WTC11 (cell line): Measurements from ENCODE around the gene PRDM5. TPM values are rescaled to one million over a fixed set of nuclear protein-coding genes. Genes with fewer than 3 reads are reported as not detected.

Experiments used
- ATAC-seq: fragments of 200-7000 bp; cut with Tn5 transposase; 2 replicates; pipeline ENCODE4 v1.10.0; 2021; ENCODE audit warnings: mild to moderate bottlenecking, moderate library complexity
- CTCF ChIA-PET: fragments of 300-600 bp; sonication (Branson Sonifier 250); formaldehyde crosslinking; loops from one replicate; lab custom pipeline; 2021; ENCODE audit warnings: antibody characterized with exemption; lab: Charles Lee
- POLR2A ChIA-PET: fragments of 350-600 bp; sonication (Branson Sonifier 250); formaldehyde crosslinking; loops from one replicate; lab custom pipeline; 2021; ENCODE audit warnings: antibody characterized with exemption; lab: Charles Lee
- DNase-seq: peaks from one replicate; pipeline ENCODE4 v3.0.0; 2021; ENCODE audit warnings: low spot score
- H3K27ac Mint-ChIP-seq: 2 replicates; pipeline ENCODE4 v1.8.0; 2021; ENCODE audit warnings: mixed read lengths
- H3K27me3 Mint-ChIP-seq: 2 replicates; pipeline ENCODE4 v1.8.0; 2021; ENCODE audit warnings: low read depth, mild to moderate bottlenecking, moderate library complexity, mixed read lengths
- H3K36me3 Mint-ChIP-seq: 2 replicates; pipeline ENCODE4 v1.8.0; 2021; ENCODE audit warnings: mixed read lengths
- H3K4me1 Mint-ChIP-seq: 2 replicates; pipeline ENCODE4 v1.8.0; 2022; ENCODE audit warnings: mixed read lengths
- H3K4me3 Mint-ChIP-seq: 2 replicates; pipeline ENCODE4 v1.8.0; 2021; ENCODE audit warnings: mild to moderate bottlenecking, moderate library complexity, mixed read lengths
- H3K9me3 Mint-ChIP-seq: 2 replicates; pipeline ENCODE4 v1.8.0; 2021; ENCODE audit warnings: mixed read lengths
- ATF1 ChIP-seq: sonication (generic); formaldehyde crosslinking; IDR thresholded peaks from 2 replicates; pipeline ENCODE4 v1.8.1; 2023; ENCODE audit warnings: mild to moderate bottlenecking, moderate library complexity, missing genetic modification reagents
- ETV6 ChIP-seq: sonication (generic); formaldehyde crosslinking; IDR thresholded peaks from 2 replicates; pipeline ENCODE4 v1.8.1; 2022; ENCODE audit warnings: mild to moderate bottlenecking, missing genetic modification reagents
- FOXJ3 ChIP-seq: sonication (generic); formaldehyde crosslinking; IDR thresholded peaks from 2 replicates; pipeline ENCODE4 v1.9.0; 2021; ENCODE audit warnings: missing genetic modification reagents, mild to moderate bottlenecking, borderline replicate concordance
- FOXK1 ChIP-seq: sonication (generic); formaldehyde crosslinking; IDR thresholded peaks from 2 replicates; pipeline ENCODE4 v1.8.0; 2022; ENCODE audit warnings: mild to moderate bottlenecking, moderate library complexity, missing genetic modification reagents
- HMGA2 ChIP-seq: fragments of 250-450 bp; sonication (Bioruptor Pico); IDR thresholded peaks from 2 replicates; pipeline ENCODE4 v1.4.0; 2021; ENCODE audit warnings: mild to moderate bottlenecking, moderate library complexity
- KAT7 ChIP-seq: sonication (generic); formaldehyde crosslinking; IDR thresholded peaks from 2 replicates; pipeline ENCODE4 v1.8.1; 2023; ENCODE audit warnings: missing genetic modification reagents, mild to moderate bottlenecking, borderline replicate concordance
- MXD4 ChIP-seq: fragments of 250-450 bp; sonication (Bioruptor Pico); IDR thresholded peaks from 2 replicates; pipeline ENCODE4 v1.8.0; 2021; ENCODE audit warnings: mild to moderate bottlenecking, moderate library complexity, borderline replicate concordance
- MYBL2 ChIP-seq: sonication (generic); formaldehyde crosslinking; IDR thresholded peaks from 2 replicates; pipeline ENCODE4 v1.8.1; 2023; ENCODE audit warnings: mild to moderate bottlenecking, moderate library complexity, missing genetic modification reagents
- NR1H2 ChIP-seq: sonication (generic); formaldehyde crosslinking; IDR thresholded peaks from 2 replicates; pipeline ENCODE4 v1.9.0; 2021; ENCODE audit warnings: mild to moderate bottlenecking, moderate library complexity, missing genetic modification reagents
- NR3C1 ChIP-seq: sonication (generic); formaldehyde crosslinking; conservative IDR thresholded peaks from 2 replicates; pipeline ENCODE4 v1.8.1; 2023; ENCODE audit warnings: low read depth, mild to moderate bottlenecking, missing genetic modification reagents
- RELA ChIP-seq: sonication (generic); formaldehyde crosslinking; IDR thresholded peaks from 2 replicates; pipeline ENCODE4 v1.8.1; 2022; ENCODE audit warnings: missing genetic modification reagents, mild to moderate bottlenecking, borderline replicate concordance
- SP1 ChIP-seq: sonication (generic); formaldehyde crosslinking; conservative IDR thresholded peaks from 2 replicates; pipeline ENCODE4 v1.8.1; 2022; ENCODE audit warnings: missing genetic modification reagents
- TCF7 ChIP-seq: sonication (generic); formaldehyde crosslinking; IDR thresholded peaks from 2 replicates; pipeline ENCODE4 v1.8.0; 2022; ENCODE audit warnings: mild to moderate bottlenecking, low read depth, missing genetic modification reagents, moderate library complexity
- TP53 ChIP-seq: sonication (generic); formaldehyde crosslinking; IDR thresholded peaks from 2 replicates; pipeline ENCODE4 v1.8.1; 2023; ENCODE audit warnings: mild to moderate bottlenecking, missing genetic modification reagents
- ZMAT4 ChIP-seq: fragments of 250-450 bp; sonication (Bioruptor Pico); IDR thresholded peaks from 2 replicates; pipeline ENCODE4 v1.9.0; 2021; ENCODE audit warnings: mild to moderate bottlenecking
- ZNF138 ChIP-seq: sonication (generic); formaldehyde crosslinking; conservative IDR thresholded peaks from 2 replicates; pipeline ENCODE4 v1.8.1; 2022; ENCODE audit warnings: mild to moderate bottlenecking, moderate library complexity, missing genetic modification reagents
- ZNF232 ChIP-seq: sonication (generic); formaldehyde crosslinking; IDR thresholded peaks from 2 replicates; pipeline ENCODE4 v1.8.0; 2022; ENCODE audit warnings: mild to moderate bottlenecking, missing genetic modification reagents
- ZNF317 ChIP-seq: sonication (generic); formaldehyde crosslinking; IDR thresholded peaks from 2 replicates; pipeline ENCODE4 v1.8.1; 2023; ENCODE audit warnings: low read depth, mild to moderate bottlenecking, moderate library complexity, missing genetic modification reagents, borderline replicate concordance
- ZNF396 ChIP-seq: fragments of 250-450 bp; sonication (Bioruptor Pico); IDR thresholded peaks from 2 replicates; pipeline ENCODE4 v1.8.0; 2021; ENCODE audit warnings: mild to moderate bottlenecking, moderate library complexity, borderline replicate concordance
- ZNF423 ChIP-seq: fragments of 250-450 bp; sonication (Bioruptor Pico); IDR thresholded peaks from 2 replicates; pipeline ENCODE4 v2.1.2; 2022; ENCODE audit warnings: mild to moderate bottlenecking, moderate library complexity
- ZSCAN18 ChIP-seq: fragments of 250-450 bp; sonication (Bioruptor Pico); IDR thresholded peaks from 2 replicates; pipeline ENCODE4 v2.1.2; 2022; ENCODE audit warnings: mild to moderate bottlenecking, moderate library complexity
- total RNA-seq: library from RNA; stranded (reverse); gene quantifications from 3 replicates; pipeline ENCODE4 v1.2.3, GENCODE V29; 2021
- TF ChIP-seq, protein P1 (sequence below): sonication (generic); formaldehyde crosslinking; IDR thresholded peaks from 2 replicates; pipeline ENCODE4 v1.8.1; 2022; ENCODE audit warnings: low read depth, mild to moderate bottlenecking, moderate library complexity, missing genetic modification reagents, borderline replicate concordance
- TF ChIP-seq, protein P2 (sequence below): sonication (generic); formaldehyde crosslinking; IDR thresholded peaks from 2 replicates; pipeline ENCODE4 v1.8.0; 2022; ENCODE audit warnings: mild to moderate bottlenecking, missing genetic modification reagents
- TF ChIP-seq, protein P3 (sequence below): sonication (generic); formaldehyde crosslinking; IDR thresholded peaks from 2 replicates; pipeline ENCODE4 v1.8.0; 2022; ENCODE audit warnings: mild to moderate bottlenecking, missing genetic modification reagents
- TF ChIP-seq, protein P4 (sequence below): sonication (generic); formaldehyde crosslinking; IDR thresholded peaks from 2 replicates; pipeline ENCODE4 v1.8.1; 2023; ENCODE audit warnings: mild to moderate bottlenecking, missing genetic modification reagents
- TF ChIP-seq, protein P5 (sequence below): sonication (generic); formaldehyde crosslinking; IDR thresholded peaks from 2 replicates; pipeline ENCODE4 v1.8.1; 2023; ENCODE audit warnings: mild to moderate bottlenecking, missing genetic modification reagents, moderate library complexity
- TF ChIP-seq, protein P6 (sequence below): fragments of 200-600 bp; IDR thresholded peaks from 2 replicates; pipeline ENCODE4 v1.8.0; 2022; ENCODE audit warnings: antibody characterized with exemption

The PRDM5 gene
- total RNA-seq, 1 experiment from 2014 or later: 47.0 TPM

- H3K27ac Mint-ChIP-seq: no peak overlapping the region
- H3K4me3 Mint-ChIP-seq: no peak overlapping the region
- ChIA-PET CTCF (no interaction called here), POLR2A (no interaction called here)
- peaks cover 4% of the 10 kb centered on the region; the same call in 1 of the 2 replicates for H3K9me3 Mint-ChIP-seq
- ATAC-seq (no peak), DNase-seq (no peak)
- H3K4me1 Mint-ChIP-seq: no peaks in the 10 kb centered on the region
- no peaks in the 10 kb centered on the region for H3K27me3 Mint-ChIP-seq
- TF ChIP-seq HMGA2 (CRISPR knock-in tag) (no peak), MYBL2 (CRISPR knock-in tag) (no peak), ZNF317 (CRISPR knock-in tag) (no peak), ATF1 (CRISPR knock-in tag) (no peak), ETV6 (CRISPR knock-in tag) (no peak), ZNF396 (CRISPR knock-in tag) (no peak), FOXK1 (CRISPR knock-in tag) (no peak), NR1H2 (CRISPR knock-in tag) (no peak), ZSCAN18 (CRISPR knock-in tag) (no peak), MXD4 (CRISPR knock-in tag) (no peak), RELA (CRISPR knock-in tag) (no peak), ZNF232 (CRISPR knock-in tag) (no peak), NR3C1 (CRISPR knock-in tag) (no peak)
- TF ChIP-seq, protein P1, sequence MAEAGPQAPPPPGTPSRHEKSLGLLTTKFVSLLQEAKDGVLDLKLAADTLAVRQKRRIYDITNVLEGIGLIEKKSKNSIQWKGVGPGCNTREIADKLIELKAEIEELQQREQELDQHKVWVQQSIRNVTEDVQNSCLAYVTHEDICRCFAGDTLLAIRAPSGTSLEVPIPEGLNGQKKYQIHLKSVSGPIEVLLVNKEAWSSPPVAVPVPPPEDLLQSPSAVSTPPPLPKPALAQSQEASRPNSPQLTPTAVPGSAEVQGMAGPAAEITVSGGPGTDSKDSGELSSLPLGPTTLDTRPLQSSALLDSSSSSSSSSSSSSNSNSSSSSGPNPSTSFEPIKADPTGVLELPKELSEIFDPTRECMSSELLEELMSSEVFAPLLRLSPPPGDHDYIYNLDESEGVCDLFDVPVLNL: no peak
- TF ChIP-seq, protein P2, sequence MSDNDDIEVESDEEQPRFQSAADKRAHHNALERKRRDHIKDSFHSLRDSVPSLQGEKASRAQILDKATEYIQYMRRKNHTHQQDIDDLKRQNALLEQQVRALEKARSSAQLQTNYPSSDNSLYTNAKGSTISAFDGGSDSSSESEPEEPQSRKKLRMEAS (CRISPR knock-in tag): no peak
- TF ChIP-seq, protein P3, sequence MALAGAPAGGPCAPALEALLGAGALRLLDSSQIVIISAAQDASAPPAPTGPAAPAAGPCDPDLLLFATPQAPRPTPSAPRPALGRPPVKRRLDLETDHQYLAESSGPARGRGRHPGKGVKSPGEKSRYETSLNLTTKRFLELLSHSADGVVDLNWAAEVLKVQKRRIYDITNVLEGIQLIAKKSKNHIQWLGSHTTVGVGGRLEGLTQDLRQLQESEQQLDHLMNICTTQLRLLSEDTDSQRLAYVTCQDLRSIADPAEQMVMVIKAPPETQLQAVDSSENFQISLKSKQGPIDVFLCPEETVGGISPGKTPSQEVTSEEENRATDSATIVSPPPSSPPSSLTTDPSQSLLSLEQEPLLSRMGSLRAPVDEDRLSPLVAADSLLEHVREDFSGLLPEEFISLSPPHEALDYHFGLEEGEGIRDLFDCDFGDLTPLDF (CRISPR knock-in tag): no peak
- TF ChIP-seq, protein P4, sequence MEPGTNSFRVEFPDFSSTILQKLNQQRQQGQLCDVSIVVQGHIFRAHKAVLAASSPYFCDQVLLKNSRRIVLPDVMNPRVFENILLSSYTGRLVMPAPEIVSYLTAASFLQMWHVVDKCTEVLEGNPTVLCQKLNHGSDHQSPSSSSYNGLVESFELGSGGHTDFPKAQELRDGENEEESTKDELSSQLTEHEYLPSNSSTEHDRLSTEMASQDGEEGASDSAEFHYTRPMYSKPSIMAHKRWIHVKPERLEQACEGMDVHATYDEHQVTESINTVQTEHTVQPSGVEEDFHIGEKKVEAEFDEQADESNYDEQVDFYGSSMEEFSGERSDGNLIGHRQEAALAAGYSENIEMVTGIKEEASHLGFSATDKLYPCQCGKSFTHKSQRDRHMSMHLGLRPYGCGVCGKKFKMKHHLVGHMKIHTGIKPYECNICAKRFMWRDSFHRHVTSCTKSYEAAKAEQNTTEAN (CRISPR knock-in tag): no peak
- TF ChIP-seq, protein P5, sequence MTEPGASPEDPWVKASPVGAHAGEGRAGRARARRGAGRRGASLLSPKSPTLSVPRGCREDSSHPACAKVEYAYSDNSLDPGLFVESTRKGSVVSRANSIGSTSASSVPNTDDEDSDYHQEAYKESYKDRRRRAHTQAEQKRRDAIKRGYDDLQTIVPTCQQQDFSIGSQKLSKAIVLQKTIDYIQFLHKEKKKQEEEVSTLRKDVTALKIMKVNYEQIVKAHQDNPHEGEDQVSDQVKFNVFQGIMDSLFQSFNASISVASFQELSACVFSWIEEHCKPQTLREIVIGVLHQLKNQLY (CRISPR knock-in tag): no peak
- H3K36me3 Mint-ChIP-seq: peaks cover 43% of the 10 kb centered on the region
These were observed 19.1 kb downstream of the PRDM5 start for GRCh38 chr4:120903419-120903818.

DNA sequence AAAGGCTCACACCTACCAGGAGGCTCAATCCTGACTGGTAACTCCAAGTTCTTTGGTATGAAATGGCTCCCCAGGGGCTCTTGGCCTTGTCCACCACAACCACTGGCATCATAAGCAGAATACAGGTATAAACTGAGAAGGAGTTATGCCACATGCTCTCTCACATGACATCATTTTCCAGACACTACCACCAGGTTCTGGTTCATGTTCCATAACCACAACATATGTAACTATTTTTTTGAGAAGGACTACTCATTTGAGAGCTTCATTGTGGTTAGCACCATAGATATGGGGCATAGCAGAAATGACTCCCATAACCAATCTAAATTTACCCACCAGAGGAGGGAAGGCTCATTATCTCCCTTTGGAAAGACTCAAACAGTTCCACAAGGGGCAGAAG, 19.6 kb downstream of the PRDM5 start:
- no peak overlapping the region for H3K4me3 Mint-ChIP-seq
- H3K9me3 Mint-ChIP-seq: peaks cover 4% of the 10 kb centered on the region; the same call in 1 of the 2 replicates
- POLR2A ChIA-PET: no interaction called here
- no peak for TF ChIP-seq TCF7 (CRISPR knock-in tag)
- no peak for TF ChIP-seq FOXJ3 (CRISPR knock-in tag)
- TF ChIP-seq, protein P6, sequence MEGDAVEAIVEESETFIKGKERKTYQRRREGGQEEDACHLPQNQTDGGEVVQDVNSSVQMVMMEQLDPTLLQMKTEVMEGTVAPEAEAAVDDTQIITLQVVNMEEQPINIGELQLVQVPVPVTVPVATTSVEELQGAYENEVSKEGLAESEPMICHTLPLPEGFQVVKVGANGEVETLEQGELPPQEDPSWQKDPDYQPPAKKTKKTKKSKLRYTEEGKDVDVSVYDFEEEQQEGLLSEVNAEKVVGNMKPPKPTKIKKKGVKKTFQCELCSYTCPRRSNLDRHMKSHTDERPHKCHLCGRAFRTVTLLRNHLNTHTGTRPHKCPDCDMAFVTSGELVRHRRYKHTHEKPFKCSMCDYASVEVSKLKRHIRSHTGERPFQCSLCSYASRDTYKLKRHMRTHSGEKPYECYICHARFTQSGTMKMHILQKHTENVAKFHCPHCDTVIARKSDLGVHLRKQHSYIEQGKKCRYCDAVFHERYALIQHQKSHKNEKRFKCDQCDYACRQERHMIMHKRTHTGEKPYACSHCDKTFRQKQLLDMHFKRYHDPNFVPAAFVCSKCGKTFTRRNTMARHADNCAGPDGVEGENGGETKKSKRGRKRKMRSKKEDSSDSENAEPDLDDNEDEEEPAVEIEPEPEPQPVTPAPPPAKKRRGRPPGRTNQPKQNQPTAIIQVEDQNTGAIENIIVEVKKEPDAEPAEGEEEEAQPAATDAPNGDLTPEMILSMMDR: no peak
- no peak for TF ChIP-seq ZNF423
- no peak for TF ChIP-seq TP53 (CRISPR knock-in tag)
- TF ChIP-seq ZMAT4 (CRISPR knock-in tag): no peak
- TF ChIP-seq, protein P4 (CRISPR knock-in tag): no peak
- TF ChIP-seq KAT7: no peak
- TF ChIP-seq SP1 (CRISPR knock-in tag): no peak
- no peak for TF ChIP-seq ZNF138 (CRISPR knock-in tag)

More for the DNA sequence above, 19.6 kb downstream of the PRDM5 start:
- no peak overlapping the region for H3K27ac Mint-ChIP-seq
- DNase-seq: no peak
- H3K27me3 Mint-ChIP-seq: no peaks in the 10 kb centered on the region
- peaks cover 43% of the 10 kb centered on the region for H3K36me3 Mint-ChIP-seq
- CTCF ChIA-PET: no interaction called here
- no peak for ATAC-seq
- H3K4me1 Mint-ChIP-seq: no peaks in the 10 kb centered on the region
